Ureter (tissue), 1 donor: ENCODE results near the gene RPL15. TPM values are rescaled to one million over a fixed set of nuclear protein-coding genes. Genes with fewer than 3 reads are reported as not detected.

Experiments
- DNase-seq: peaks from one replicate; pipeline ENCODE4 v3.0.0-alpha.2; 2020; ENCODE audit warnings: low spot score
- total RNA-seq: library from RNA; stranded (reverse); gene quantifications from one replicate; pipeline ENCODE4 v1.2.4, GENCODE V29; 2023
- donor health status: DM: yes; HTN: yes; CAD: no.

RPL15 gene
- total RNA-seq, 1 donor from 2014 or later, result 1,981 TPM

DNA sequence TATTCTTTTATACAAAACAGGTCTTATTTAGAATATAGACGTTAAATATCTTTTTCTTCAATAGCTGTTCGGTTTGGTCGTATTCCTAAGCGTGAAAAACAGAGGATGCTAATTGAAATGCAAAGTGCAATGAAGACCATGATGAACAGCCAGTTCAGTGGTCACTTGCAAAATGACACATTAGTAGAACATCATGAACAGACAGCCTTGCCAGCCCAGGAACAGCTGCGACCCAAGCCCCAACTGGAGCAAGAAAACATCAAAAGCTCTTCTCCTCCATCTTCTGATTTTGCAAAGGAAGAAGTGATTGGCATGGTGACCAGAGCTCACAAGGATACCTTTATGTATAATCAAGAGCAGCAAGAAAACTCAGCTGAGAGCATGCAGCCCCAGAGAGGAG lies 45.0 kb downstream of the RPL15 start:
- DNase-seq, result no peak

DNA sequence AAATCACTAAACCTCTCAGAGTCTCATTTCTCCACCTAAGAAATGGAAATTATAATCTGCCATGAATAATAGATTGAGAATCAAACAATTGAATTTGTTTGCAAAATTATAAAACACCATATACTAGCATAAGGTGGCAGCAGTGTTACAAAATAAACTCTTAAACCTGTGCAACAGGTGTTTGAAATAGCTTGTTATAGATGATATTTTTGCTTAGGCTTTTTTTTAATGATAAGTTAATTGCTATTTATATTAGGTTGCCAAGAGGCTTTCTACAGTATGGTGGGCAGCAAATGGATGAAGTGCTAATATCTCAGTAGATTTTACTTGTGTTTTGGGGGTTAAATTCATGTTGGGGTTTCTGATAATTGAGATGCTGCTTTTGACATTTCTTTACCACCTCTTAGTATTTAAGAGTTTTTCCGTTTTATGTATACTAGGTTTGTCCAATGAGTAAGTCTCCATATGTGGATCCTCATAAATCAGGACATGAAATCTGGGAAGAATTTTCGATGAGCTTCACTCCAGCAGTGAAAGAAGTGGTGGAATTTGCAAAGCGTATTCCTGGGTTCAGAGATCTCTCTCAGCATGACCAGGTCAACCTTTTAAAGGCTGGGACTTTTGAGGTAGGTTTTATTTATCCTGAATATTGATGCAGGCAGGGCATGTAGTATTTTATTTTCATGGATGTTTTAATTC lies 47.8 kb downstream of the RPL15 start:
- no peak for DNase-seq

DNA sequence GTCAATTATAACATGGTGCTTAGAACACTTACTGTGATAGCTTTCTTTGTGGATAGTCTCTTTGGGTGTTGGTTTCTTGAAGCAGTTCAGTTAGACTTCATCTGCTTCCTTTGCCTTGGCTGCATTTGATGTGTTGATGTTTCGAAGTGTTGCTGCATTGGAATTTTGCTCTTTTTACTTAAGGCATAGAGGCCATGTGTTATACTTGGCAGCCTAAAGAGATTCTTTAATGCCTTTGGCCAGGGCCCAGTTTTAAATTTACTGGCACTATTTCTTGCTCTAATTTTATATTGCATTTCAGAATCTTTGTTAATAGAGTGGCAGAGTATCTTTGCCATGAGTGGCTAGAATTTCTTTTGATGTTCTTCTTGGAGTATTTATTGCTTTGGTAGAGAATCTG lies 49.4 kb downstream of the RPL15 start:
- no peak for DNase-seq

DNA sequence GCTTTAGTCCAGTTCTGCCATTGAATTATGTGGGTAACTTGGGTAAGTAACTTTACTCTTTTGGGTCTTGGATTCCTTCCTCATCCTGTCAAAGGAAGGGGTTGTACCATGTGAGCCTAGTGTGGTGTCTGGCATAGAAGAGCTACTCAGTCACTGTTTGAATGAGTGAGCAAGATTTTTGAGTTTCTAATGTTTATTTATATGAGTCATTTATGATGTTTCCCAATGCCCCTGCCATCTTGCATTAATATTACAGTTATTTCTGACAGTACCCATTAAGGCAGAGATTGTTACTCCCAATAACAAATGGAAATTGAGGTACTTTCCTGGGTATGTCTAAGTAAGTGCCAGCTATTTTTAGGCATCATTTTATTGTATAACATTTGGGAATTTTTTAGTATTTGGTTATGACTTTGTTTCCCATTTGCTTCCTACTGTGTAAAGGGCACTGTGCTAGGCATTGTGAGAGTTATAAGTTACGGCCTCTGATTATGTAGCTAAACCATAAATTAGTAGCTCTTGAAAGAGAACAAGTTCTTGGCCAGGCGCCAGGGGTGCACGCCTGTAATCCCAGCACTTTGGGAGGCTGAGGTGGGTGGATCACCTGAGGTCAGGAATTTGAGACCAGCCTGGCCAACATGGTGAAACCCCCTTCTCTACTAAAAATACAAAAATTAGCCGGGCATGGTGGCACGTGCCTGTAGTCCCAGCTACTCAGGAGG lies 51.7 kb downstream of the RPL15 start:
- DNase-seq, result no peak

DNA sequence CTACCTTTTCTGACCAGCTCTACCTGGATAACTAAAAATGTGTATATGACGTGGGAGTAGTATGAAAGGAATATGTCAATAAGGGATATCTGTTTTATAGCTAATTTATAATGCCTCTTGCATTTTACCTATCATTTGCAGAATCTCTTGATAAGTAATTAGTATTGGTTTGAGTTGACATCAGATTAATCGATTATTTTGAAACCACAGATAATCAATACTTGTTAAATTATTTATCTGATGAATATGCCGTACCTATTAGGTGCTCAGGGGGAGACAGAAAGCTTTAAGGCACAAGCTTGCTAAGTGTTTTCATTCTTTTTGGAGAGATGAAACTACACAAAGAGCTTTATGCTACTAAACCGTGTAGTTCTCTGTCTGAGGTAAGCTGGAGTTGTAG lies 52.5 kb downstream of the RPL15 start:
- DNase-seq, result no peak

Other genes starting within 250 kb of the RPL15 start
- gene UBE2E1, start 111.2 kb upstream of the RPL15 start, total RNA-seq, result 107 TPM
- gene NKIRAS1, start 142 bp upstream of the RPL15 start, total RNA-seq, result 4.9 TPM
- 41.4 TPM for gene NR1D2, start 28.2 kb downstream of the RPL15 start, total RNA-seq